ENCODE data around the gene CRBN.

The CRBN gene

DNA sequence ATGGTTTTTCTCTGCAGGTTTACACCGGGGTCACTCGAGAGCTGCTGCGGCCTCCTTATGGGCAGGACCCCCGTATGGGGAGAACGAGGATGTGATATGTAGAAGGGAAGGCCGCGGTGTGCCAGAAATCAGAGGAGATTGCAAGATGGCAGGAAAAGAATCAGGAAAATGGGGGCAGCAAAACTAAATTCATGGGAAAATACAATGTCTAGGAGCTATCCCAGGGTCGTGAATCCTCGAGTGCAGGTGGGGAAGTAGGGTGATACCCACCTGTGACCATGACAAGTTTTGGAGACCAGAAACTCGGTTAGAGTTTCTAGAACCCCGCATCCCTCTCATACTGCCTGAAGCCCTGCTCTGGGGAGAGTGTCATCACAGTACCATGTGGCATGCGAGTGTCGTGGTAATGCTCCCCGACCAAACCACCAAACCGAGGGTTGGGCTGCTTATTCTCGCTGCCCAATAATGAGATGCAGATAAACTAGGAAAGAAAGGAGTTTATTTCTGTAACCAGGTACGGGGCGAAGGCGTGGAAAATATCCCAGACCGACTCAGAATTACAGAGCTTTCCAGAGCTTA is 52.0 kb downstream of the CRBN start:
- H3K4me3 ChIP-seq (ENCODE audit: low read depth, low read length) = peak overlapping the region; percentile 95
- TF ChIP-seq, protein P1, sequence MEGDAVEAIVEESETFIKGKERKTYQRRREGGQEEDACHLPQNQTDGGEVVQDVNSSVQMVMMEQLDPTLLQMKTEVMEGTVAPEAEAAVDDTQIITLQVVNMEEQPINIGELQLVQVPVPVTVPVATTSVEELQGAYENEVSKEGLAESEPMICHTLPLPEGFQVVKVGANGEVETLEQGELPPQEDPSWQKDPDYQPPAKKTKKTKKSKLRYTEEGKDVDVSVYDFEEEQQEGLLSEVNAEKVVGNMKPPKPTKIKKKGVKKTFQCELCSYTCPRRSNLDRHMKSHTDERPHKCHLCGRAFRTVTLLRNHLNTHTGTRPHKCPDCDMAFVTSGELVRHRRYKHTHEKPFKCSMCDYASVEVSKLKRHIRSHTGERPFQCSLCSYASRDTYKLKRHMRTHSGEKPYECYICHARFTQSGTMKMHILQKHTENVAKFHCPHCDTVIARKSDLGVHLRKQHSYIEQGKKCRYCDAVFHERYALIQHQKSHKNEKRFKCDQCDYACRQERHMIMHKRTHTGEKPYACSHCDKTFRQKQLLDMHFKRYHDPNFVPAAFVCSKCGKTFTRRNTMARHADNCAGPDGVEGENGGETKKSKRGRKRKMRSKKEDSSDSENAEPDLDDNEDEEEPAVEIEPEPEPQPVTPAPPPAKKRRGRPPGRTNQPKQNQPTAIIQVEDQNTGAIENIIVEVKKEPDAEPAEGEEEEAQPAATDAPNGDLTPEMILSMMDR (IDR thresholded peaks at IDR 0.05; ENCODE audit: low read depth, low read length) = no peak
- TF ChIP-seq, protein P2, sequence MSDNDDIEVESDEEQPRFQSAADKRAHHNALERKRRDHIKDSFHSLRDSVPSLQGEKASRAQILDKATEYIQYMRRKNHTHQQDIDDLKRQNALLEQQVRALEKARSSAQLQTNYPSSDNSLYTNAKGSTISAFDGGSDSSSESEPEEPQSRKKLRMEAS (IDR thresholded peaks at IDR 0.05; ENCODE audit: low read depth, low read length) = peak; percentile 5; the same call in 1 of the 2 replicates
- no peak for TF ChIP-seq POLR2A (IDR thresholded peaks at IDR 0.05; ENCODE audit: extremely low read depth, insufficient read length)
- TF ChIP-seq MYC (IDR thresholded peaks at IDR 0.05; ENCODE audit: low read depth, low read length) = peak; percentile 4; the same call in 1 of the 2 replicates
- DNase-seq (ENCODE audit: low read depth) = peak; percentile 56

GRCh38 chr3:3126477-3127431 is 52.7 kb downstream of the CRBN start, which contains the start of gene TRNT1:
TRNT1 (plus strand) TSS chr3:3126940; CDS start chr3:3129041, 2,101 bp downstream.
- DNase-seq (ENCODE audit: low read depth) = peak; percentile 95
- TF ChIP-seq, protein P2 (IDR thresholded peaks at IDR 0.05; ENCODE audit: low read depth, low read length) = peak; percentile 81
- TF ChIP-seq, protein P1 (IDR thresholded peaks at IDR 0.05; ENCODE audit: low read depth, low read length) = no peak
- TF ChIP-seq POLR2A (IDR thresholded peaks at IDR 0.05; ENCODE audit: extremely low read depth, insufficient read length) (peak; percentile 89), MYC (IDR thresholded peaks at IDR 0.05; ENCODE audit: low read depth, low read length) (peak; percentile 69)
- peak within 1 kb of the TSS; percentile 95 for H3K4me3 ChIP-seq (ENCODE audit: low read depth, low read length)

- TF ChIP-seq POLR2A (IDR thresholded peaks at IDR 0.05; ENCODE audit: extremely low read depth, insufficient read length) (no peak), MYC (IDR thresholded peaks at IDR 0.05; ENCODE audit: low read depth, low read length) (no peak)
- TF ChIP-seq, protein P1 (IDR thresholded peaks at IDR 0.05; ENCODE audit: low read depth, low read length) = no peak
- TF ChIP-seq, protein P2 (IDR thresholded peaks at IDR 0.05; ENCODE audit: low read depth, low read length) = no peak
- peak overlapping the region; percentile 74 for H3K4me3 ChIP-seq (ENCODE audit: low read depth, low read length)
- DNase-seq (ENCODE audit: low read depth) = no peak
These were observed 53.5 kb downstream of the CRBN start for GRCh38 chr3:3125977-3126376.

DNA sequence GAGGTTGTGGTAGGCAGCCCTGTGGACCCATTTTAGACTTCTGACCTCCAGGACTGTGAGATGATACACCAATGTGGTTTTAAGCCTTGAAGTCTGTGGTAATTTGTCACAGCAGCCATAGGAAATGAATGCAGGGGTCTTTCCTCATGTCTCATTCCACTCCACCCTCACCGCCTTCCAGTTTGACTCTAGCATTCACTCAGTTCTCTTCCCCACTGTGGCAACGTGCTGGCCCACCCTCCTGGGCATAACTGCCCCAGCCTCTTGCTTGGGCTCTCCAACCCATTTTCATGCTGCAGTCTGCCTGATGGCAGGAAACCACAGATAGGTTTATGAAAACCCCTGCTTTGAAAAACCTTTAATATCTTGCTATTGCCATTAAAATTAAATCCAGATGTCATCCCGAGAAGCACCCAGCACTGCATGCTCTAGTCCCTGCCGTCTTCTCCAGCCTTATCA is 60.1 kb downstream of the CRBN start:
- DNase-seq (ENCODE audit: low read depth) = no peak
- H3K4me3 ChIP-seq (ENCODE audit: low read depth, low read length) = no peak overlapping the region
- no peak for TF ChIP-seq MYC (IDR thresholded peaks at IDR 0.05; ENCODE audit: low read depth, low read length)
- TF ChIP-seq, protein P1 (IDR thresholded peaks at IDR 0.05; ENCODE audit: low read depth, low read length) = no peak
- no peak for TF ChIP-seq POLR2A (IDR thresholded peaks at IDR 0.05; ENCODE audit: extremely low read depth, insufficient read length)
- TF ChIP-seq, protein P2 (IDR thresholded peaks at IDR 0.05; ENCODE audit: low read depth, low read length) = no peak

DNA sequence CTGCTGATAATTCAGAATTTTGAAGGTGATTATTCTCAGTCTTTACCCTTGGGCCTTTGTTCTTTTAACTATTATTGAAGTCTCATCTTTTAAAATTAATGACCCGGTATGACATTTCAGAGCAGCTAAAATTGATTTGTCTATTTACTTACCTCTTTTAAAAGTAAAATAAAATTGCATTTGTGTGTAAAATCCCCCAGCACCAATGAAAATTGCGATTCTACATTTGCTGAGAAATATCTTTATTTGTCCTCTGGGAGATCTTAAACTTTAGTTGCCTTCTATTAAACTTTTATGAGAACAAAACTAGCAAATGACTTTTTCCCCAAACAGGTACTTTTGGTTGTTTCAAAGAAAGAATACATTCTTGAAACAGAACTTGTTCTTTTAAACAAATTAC is 61.8 kb downstream of the CRBN start:
- DNase-seq (ENCODE audit: low read depth) = no peak
- TF ChIP-seq MYC (IDR thresholded peaks at IDR 0.05; ENCODE audit: low read depth, low read length) = no peak
- TF ChIP-seq, protein P2 (IDR thresholded peaks at IDR 0.05; ENCODE audit: low read depth, low read length) = no peak
- TF ChIP-seq, protein P1 (IDR thresholded peaks at IDR 0.05; ENCODE audit: low read depth, low read length) = no peak
- no peak for TF ChIP-seq POLR2A (IDR thresholded peaks at IDR 0.05; ENCODE audit: extremely low read depth, insufficient read length)
- no peak overlapping the region for H3K4me3 ChIP-seq (ENCODE audit: low read depth, low read length)
